ENCODE results near the gene TMUB2.
"Not testable (repeated sequence)": the region's sequence is repeated elsewhere in the genome, so short reads cannot be mapped to it uniquely, and the experiment has no call there.

TMUB2 gene

DNA sequence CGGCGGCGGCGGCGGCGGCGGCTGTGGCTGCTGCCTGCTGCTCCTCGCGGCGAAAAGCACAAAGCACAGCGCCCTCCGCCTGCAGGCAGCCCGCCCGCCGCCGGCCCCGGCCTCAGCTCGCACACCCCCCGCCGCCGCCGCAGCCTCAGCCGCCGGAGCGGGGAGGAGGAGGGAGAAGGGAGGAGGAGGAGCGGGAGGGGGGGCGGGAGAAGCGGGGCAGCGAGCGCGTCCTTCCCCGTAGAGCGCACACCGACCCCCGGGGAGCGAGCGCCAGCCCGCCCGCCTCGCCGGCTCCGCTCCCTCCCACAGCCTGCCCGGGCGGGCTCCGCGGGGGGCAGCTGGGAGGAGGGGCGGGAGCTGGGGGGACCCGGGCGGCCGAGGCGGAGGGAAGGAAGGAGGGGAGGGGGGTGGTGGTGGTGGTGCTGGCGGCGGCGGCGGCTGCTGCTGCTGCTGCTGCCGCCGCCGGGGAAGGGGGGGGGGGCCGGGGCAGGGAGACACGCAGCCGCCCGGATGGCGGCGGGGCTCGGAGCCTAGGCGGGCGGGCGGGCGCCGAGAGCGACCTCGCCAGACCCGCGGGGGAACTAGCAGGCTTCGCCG, 32.9 kb downstream of the TMUB2 start, which contains the start of gene UBTF:
Gene UBTF, minus strand, starts transcription at position 60 of the 597 bp plus-strand sequence. CDS start 1,446 bp downstream, outside the sequence.
- peak; percentile 34 to 37 for DNase-seq

DNA sequence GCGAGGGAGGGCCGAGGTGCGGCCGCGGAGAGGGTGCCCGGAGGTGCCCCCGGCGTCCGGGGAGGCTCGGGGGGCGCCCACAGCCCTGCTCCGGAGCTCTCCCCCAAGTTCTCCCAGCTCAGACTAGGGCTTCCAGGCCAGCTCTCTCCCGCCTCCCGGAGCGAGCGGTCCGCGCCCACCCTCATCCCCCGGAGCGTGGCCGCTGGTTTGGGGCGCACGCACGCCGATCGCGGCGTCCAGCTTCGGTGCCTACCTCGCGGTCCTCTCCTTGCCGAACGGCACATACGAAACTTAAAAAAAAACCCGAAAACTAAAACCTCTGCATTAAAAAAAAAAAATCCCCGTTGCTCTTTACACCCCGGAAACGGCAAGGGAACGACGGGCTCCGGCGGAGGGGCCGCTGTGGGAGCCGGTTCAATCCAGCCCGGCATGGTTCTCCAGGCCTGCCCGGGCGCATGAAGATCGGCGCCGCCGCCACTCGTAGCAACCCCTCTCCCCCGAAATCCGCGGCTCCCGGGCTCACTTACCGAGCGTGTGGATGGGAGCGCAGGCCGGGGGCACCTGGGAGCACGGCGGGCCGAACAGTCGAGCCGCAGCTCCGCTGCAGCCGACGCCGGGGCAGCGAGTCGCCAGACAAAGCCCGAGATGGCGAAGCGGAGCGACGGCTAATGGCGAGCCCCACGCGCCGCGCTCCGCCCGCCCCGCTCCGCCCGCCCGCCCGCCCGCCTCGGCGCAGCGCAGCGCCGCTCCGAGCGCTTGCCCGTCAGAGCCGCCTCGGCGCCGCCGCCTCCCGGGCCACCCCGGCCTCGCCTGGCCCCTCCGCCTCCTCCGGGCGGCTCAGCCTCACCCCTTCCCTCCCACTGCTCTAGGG, 33.7 kb downstream of the TMUB2 start:
- DNase-seq: peak; percentile 45 to 77

DNA sequence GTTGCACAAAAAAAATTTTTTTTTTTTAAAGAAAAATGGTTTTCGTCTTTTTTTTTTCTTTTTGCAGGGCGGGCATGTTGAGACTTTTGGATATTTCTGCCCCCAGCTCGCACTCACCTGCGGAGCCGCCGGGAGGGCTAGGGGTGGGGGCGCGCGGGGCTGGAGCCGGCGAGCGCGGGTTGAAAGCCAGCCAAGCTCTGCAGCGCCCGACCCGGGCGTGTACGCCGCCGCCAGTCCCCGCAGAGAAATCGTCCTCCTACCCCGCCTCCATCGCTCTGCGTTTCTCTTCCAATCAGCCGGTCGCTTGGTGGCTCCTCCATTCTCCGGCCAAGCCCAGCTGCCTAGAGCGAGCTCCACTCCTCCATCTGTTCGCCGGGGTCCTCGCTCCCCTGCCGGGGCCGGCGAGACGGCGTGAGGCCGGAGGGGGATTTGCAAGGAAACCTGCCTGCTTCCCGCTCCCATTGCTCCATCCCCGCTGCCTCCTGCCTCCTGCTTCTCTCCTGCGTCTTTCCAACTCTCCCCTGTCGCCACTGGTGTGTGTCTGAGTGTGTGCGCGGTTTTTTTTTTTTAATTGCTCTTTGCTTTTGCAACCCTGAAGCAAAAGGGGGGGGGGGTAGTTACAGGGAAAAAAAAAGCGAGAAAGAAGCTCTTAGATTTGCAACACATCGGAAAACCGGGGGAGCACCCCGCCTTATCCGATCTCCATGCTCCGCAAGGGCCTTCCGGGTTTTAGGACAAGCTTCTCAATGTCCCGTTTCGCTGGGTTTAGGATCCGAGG, 34.5 kb downstream of the TMUB2 start:
- DNase-seq: peak; percentile 69 to 71

DNA sequence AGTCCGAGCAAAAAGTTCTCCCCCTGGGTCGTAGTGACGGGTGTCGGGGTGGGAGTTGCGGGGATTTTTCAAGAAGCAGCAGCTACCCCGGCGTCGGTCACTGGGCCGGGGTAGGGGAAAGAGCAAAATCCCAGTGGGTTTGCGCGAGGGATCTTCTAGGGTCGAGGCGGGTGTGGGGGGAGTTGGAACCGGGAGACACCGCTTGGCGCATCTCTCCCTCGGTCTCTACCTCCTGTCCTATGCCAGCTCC, 35.0 kb downstream of the TMUB2 start:
- DNase-seq: no peak

DNA sequence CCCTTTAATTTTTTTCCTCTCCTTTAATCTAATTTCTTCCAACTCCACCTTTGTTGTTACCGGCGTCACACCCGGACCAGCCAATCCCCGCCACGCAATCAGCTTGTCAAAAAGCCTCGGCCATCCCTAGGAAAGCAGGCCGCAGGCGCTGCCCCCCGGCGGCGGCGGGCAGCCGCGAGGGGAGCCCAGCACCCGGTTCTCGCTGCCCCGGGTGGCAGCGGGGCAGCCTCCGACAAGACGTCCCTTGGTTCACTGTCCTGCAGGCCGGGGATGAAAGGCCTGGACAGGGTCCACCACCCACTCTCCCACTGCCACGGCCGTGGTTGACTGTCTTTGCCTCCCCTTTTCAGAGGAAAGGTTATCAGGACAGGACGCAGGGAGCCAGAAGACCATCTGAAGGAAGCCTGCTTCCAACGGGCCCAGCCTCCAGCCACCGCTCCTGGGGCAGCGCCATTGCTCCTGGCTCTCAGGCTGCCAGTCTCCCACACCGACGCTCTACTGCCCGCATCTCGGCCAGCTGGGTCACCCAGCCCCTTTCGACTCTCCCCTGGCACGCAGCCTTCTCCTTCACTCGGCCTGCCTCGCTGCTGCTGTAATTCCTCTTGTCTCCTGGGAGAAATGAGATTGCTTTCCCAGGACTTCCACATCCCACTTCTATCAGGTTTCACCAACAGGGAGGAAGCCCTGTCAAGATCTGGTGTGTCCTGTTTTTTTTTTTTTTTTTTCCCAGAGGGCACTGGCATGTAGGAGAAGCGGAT, 35.5 kb downstream of the TMUB2 start:
- DNase-seq: peak; percentile 45 to 49

DNA sequence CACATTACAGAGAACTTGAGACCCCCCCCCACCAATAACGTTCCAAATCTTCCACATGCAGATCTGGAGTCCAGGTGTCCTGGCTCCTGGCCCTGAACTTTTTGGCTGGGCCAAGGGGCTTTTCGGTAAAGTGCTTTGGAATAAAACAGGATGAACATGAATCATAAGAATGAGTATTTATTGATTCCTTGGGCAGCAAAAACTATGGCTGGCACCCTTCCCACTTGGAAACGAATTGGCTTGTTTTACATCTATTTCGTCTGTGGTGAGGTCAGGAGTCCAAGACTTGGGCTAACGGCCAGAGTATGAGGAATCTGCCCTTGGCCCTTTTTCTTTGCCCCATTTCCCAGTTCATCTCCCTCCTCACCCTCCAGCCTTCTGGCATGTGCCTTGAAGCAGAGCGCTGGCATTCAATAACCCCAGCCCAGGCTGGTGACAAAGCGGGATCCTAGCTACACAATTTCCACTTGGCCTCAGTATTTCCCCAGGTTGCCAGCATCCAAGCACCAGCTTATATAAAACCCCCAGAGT, 36.8 kb downstream of the TMUB2 start:
- DNase-seq: no peak

DNA sequence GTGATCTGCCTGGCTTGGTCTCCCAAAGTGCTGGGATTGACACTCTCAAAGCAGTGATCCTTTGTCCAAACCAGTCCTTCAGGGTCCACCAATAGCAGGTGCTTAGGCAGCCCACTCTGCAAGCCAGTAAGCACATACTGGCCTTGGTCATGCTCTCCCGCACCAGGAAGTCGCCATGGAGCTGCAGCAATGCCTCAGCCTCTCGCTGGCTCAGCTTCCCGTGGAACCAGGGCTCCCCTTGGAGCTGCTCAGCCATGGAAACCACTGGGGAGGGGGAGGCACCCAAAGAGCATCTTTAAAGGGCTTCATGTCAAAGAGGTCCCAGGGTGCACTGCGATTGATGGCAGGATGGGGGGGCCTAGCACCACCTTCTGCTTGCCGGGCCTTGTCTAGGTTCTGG, 42.3 kb downstream of the TMUB2 start:
- no peak for DNase-seq

DNA sequence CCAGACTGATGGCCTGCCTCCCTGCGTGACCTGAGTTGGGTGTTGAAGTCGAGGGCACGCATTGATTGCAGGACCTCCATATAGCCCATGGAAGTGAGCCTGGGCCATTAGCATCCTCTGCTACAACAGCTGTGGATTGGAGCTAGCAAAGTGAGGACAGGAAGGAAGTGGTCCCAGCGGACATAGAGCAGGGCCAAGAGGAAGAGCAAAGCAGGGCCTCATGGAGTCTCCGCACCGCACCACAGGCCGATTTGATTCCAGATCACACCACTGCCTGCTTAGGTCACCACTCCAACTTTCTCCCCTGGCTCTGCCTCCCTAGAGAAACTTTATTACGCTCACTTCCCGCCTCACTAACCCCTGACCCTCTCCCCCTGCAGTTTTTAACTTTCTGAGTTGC, 43.4 kb downstream of the TMUB2 start:
- no peak for DNase-seq

DNA sequence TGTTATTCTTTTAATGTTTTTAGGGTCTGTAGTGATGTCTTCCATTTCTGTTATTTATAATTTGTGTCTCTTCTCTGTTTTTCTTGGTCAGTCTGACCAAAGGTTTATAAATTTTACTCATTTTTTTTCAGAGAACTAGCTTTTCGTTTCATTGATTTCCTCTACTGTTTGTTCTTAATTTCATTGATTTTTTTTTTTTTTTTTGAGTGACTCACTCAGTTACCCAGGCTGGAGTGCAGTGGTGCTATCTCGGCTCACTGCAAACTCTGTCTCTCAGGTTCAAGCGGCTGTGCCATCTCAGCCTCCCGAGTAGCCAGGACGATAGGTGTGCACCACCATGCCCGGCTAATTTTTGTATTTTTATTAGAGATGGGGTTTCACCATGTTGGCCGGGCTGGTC, 45.3 kb downstream of the TMUB2 start:
- no peak for DNase-seq

DNA sequence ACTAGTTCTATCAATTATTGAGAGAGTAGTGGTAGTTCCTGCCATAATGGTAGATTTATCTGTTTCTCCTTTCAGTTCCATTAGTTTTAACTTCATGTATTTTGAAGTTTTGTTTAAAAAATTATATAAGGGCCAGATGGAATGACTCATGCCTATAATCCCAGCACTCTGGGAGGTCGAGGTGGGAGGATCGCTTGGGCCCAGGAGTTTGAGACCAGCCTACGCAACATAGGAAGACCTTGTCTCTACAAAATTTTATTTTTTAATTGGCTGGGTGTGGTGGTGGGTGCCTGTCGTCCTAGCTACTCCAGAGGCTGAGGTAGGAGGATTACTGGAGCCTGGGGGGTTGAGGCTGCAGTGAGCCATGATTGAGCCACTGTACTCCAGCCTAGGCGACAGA, 46.8 kb downstream of the TMUB2 start:
- no peak for DNase-seq

DNA sequence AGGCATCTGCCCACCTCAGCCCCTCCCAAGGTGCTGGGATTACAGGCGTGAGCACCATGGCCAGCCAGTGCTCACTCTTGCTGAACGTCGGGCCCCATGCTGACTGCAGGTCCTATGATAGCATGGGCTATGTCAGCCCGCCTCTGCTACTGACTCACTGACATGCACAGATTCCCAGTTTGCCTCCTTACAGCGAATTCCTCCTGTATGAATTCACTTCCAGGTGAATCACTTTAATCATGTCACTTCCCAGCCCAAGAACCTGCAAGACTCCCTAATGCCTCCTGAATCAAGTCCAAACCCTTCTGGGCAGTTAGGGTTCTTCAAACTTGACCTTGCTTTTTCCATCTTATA, 48.8 kb downstream of the TMUB2 start:
- DNase-seq: no peak

DNA sequence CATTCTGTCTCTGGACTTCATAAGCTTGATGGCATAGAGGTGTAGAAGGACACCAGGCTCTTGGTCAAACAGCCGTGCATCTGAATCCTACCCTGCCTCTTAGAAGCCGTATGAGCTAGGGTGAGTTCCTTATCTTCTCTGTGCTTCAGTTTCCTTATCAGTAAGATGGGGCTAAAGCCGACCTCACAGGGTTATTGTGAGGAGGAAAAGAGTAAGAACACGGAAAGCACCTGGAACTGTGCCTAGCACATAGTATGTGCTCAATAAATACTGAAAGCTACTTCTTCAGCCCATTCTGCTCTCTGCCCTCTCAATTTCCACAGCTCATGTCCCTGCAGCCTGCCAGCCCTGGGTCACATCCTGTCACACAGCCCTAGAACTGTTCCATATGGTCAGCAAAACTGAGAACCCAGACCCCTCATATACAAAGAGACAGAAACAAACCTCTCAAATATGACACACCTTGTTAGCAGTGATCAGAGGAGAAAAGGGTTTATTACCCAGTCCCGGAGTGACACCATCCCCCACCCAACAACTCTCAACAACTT, 49.7 kb downstream of the TMUB2 start:
- DNase-seq: no peak

DNA sequence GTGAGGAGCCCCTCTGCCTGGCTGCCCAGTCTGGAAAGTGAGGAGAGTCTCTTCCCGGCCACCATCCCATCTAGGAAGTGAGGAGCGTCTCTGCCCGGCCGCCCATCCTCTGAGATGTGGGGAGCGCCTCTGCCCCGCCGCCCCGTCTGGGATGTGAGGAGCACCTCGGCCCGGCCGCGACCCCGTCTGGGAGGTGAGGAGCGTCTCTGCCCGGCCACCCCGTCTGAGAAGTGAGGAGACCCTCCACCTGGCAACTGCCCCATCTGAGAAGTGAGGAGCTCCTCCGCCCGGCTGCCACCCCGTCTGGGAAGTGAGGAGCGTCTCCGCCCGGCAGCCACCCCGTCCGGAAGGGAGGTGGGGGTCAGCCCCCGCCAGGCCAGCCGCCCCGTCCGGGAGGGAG, 51.1 kb downstream of the TMUB2 start:
- DNase-seq: not testable (repeated sequence)

DNA sequence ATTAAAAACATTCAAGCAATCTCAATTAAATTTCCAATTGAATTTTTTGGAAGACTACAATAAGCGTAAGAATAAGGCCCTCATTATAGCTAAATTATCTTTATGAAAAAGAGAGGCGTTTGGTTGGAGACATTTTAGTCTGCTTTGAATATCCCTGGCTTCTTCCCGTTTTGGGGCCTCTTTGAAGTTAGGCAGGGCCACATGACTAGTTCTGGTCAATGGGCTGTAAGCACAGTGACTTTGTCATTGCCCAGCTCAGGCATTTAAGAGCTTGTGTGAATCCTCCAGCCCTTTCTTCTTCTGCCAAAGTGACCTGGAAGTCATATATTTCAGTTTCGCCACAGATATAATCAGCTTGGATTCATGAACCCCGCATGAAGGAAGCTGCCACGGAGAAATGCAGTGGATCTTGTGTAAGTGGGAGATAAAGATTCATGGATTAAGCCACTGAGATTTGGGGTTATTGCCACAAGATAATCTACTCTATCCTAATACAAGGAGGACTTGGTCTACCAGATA, 54.4 kb downstream of the TMUB2 start:
- peak; percentile 68 to 72 for DNase-seq
